GM19239 (cell line): ENCODE measurements around the gene ZSCAN22.
"Not testable (repeated sequence)": the region's sequence is repeated elsewhere in the genome, so short reads cannot be mapped to it uniquely, and the experiment has no call there.

Experiments used
- DNase-seq: peaks from one replicate; pipeline ENCODE4 v3.0.0; 2011; ENCODE audit warnings: low spot score; ENCODE audit not compliant: insufficient read length
- FAIRE-seq: peaks from 2 replicates; lab custom pipeline; 2011; peaks lifted over from hg19 to GRCh38; lab: Jason Lieb, UNC

ZSCAN22 gene

GRCh38 chr19:58367698-58368454 is 41.1 kb downstream of the ZSCAN22 start:
- FAIRE-seq = no peak

GRCh38 chr19:58368561-58369360 is 42.0 kb downstream of the ZSCAN22 start:
- FAIRE-seq (no peak), DNase-seq (no peak)

More at GRCh38 chr19:58367698-58368454, 41.1 kb downstream of the ZSCAN22 start:
- no peak for DNase-seq

- no peak for FAIRE-seq
Measured at GRCh38 chr19:58372311-58373133, 45.7 kb downstream of the ZSCAN22 start.

GRCh38 chr19:58374200-58374599 is 47.4 kb downstream of the ZSCAN22 start:
- no peak for DNase-seq
- no peak for FAIRE-seq

More at GRCh38 chr19:58372311-58373133, 45.7 kb downstream of the ZSCAN22 start:
- DNase-seq = no peak

GRCh38 chr19:58376724-58377123 is 49.9 kb downstream of the ZSCAN22 start:
- DNase-seq, FAIRE-seq: not testable (repeated sequence)

GRCh38 chr19:58379246-58379645 is 52.5 kb downstream of the ZSCAN22 start:
- FAIRE-seq = no peak
- DNase-seq = no peak

GRCh38 chr19:58380037-58380661 is 53.4 kb downstream of the ZSCAN22 start:
- peak; percentile 74 for FAIRE-seq
- no peak for DNase-seq

- FAIRE-seq (peak; percentile 97), DNase-seq (peak; percentile 91)
Measured at GRCh38 chr19:58380662-58381459, 54.1 kb downstream of the ZSCAN22 start, which contains the start of gene ZNF837. Gene ZNF837, minus strand, starts transcription at chr19:58381030. Its CDS starts 11,698 bp downstream, at chr19:58369332.

- DNase-seq = no peak
- FAIRE-seq = no peak
Measured at GRCh38 chr19:58381460-58382212, 54.8 kb downstream of the ZSCAN22 start.

- DNase-seq = no peak
- FAIRE-seq = no peak
Measured at GRCh38 chr19:58382997-58383603, 56.3 kb downstream of the ZSCAN22 start.

GRCh38 chr19:58385313-58385890 is 58.6 kb downstream of the ZSCAN22 start:
- FAIRE-seq (no peak), DNase-seq (no peak)

GRCh38 chr19:58385891-58386575 is 59.2 kb downstream of the ZSCAN22 start:
- DNase-seq = no peak
- FAIRE-seq = no peak

- peak; percentile 99 for DNase-seq
- peak; percentile 96 for FAIRE-seq
Measured at GRCh38 chr19:58386576-58387337, 60.0 kb downstream of the ZSCAN22 start, which contains the start of gene RPS5. Gene RPS5, plus strand, starts transcription at chr19:58387269. Its CDS starts 869 bp downstream, at chr19:58388138.

- FAIRE-seq (no peak), DNase-seq (no peak)
Measured at GRCh38 chr19:58387338-58388174, 60.8 kb downstream of the ZSCAN22 start.

- FAIRE-seq = no peak
- DNase-seq = no peak
Measured at GRCh38 chr19:58388175-58388526, 61.4 kb downstream of the ZSCAN22 start.
